SU-DHL-6 (cell line): Measurements from ENCODE around the gene CD19.

Experiments
- H2AFZ ChIP-seq: fragments of 200-600 bp; sonication (generic); 2 replicates; pipeline ENCODE4 v1.6.1; 2014; ENCODE audit warnings: low read depth, mild to moderate bottlenecking, moderate library complexity, mixed read lengths, antibody characterized with exemption, low read length; ENCODE audit not compliant: severe bottlenecking
- H3F3A ChIP-seq: fragments of 200-600 bp; shearing (Covaris generic); 2 replicates; pipeline ENCODE4 v1.6.0; 2016; ENCODE audit warnings: antibody characterized with exemption, mild to moderate bottlenecking; ENCODE audit not compliant: insufficient read depth
- H3K27ac ChIP-seq: fragments of 200-600 bp; sonication (generic); 2 replicates; pipeline ENCODE4 v1.5.1; 2016; ENCODE audit warnings: low read depth, mild to moderate bottlenecking, low read length, moderate library complexity, mixed read lengths
- H3K27me3 ChIP-seq: fragments of 200-600 bp; sonication (generic), shearing (Covaris generic); 2 replicates; pipeline ENCODE4 v1.6.0; 2014; ENCODE audit warnings: mild to moderate bottlenecking, low read length
- H3K36me3 ChIP-seq: fragments of 200-600 bp; sonication (generic); 2 replicates; pipeline ENCODE4 v1.6.1; 2014; ENCODE audit warnings: mild to moderate bottlenecking, low read length, mixed read lengths
- H3K4me2 ChIP-seq: fragments of 300-600, 200-600 bp; shearing (Covaris generic), sonication (generic); 2 replicates; pipeline ENCODE4 v1.6.0; 2014; ENCODE audit warnings: low read length, low read depth, mild to moderate bottlenecking; ENCODE audit not compliant: poor library complexity, severe bottlenecking
- H3K4me3 ChIP-seq: fragments of 200-600 bp; sonication (generic); 2 replicates; pipeline ENCODE4 v1.5.1; 2014; ENCODE audit warnings: antibody characterized with exemption, low read length, mild to moderate bottlenecking, mixed read lengths; ENCODE audit not compliant: insufficient read depth, poor library complexity, severe bottlenecking
- H3K79me2 ChIP-seq: fragments of 200-600 bp; sonication (generic); 2 replicates; pipeline ENCODE4 v1.6.1; 2014; ENCODE audit warnings: mild to moderate bottlenecking, low read length, moderate library complexity; ENCODE audit not compliant: insufficient read depth
- H3K9ac ChIP-seq: fragments of 200-600 bp; sonication (generic); 2 replicates; pipeline ENCODE4 v1.7.0; 2014; ENCODE audit warnings: mild to moderate bottlenecking, low read length
- H3K9me2 ChIP-seq: fragments of 200-600 bp; sonication (generic); replicated peaks from 2 replicates; pipeline ENCODE4 v1.6.1; 2014; ENCODE audit warnings: low read length; ENCODE audit not compliant: insufficient read depth
- H3K9me3 ChIP-seq: fragments of 200-600 bp; sonication (generic); 2 replicates; pipeline ENCODE4 v1.6.1; 2014; ENCODE audit warnings: low read length, mixed read lengths; ENCODE audit not compliant: insufficient read depth
- H4K20me1 ChIP-seq: fragments of 200-600 bp; sonication (generic); 2 replicates; pipeline ENCODE4 v1.6.1; 2014; ENCODE audit warnings: low read depth, mild to moderate bottlenecking, antibody characterized with exemption, low read length, moderate library complexity, mixed read lengths
- CTCF ChIP-seq: fragments of 200-600 bp; sonication (generic); IDR thresholded peaks from one replicate; pipeline ENCODE4 v1.5.1; 2017; ENCODE audit warnings: antibody characterized with exemption, mild to moderate bottlenecking, low read length, moderate library complexity; ENCODE audit not compliant: insufficient read depth, poor library complexity, severe bottlenecking
- EZH2phosphoT487 ChIP-seq: fragments of 200-600 bp; sonication (generic), shearing (Covaris generic); conservative IDR thresholded peaks from 2 replicates; pipeline ENCODE4 v1.6.1; 2018; ENCODE audit warnings: mild to moderate bottlenecking, antibody characterized with exemption, low read length, moderate library complexity, mixed read lengths

The CD19 gene

GRCh38 chr16:28987170-28987853 lies 55.5 kb downstream of the CD19 start:
- no peaks in the 10 kb centered on the region for H3K9me2 ChIP-seq
- no peak overlapping the region for H3K4me3 ChIP-seq
- no peaks in the 10 kb centered on the region for H3F3A ChIP-seq
- no peak for TF ChIP-seq CTCF
- TF ChIP-seq EZH2phosphoT487 = no peak
- no peaks in the 10 kb centered on the region for H3K27me3 ChIP-seq
- no peak overlapping the region for H3K4me2 ChIP-seq
- H3K9ac ChIP-seq = no peak overlapping the region
- H3K79me2 ChIP-seq = no peaks in the 10 kb centered on the region
- H3K9me3 ChIP-seq = no peaks in the 10 kb centered on the region
- no peak overlapping the region for H3K27ac ChIP-seq
- no peak overlapping the region for H2AFZ ChIP-seq
- no peaks in the 10 kb centered on the region for H4K20me1 ChIP-seq
- no peaks in the 10 kb centered on the region for H3K36me3 ChIP-seq
